PC-3 (cell line): ENCODE measurements around the gene KDM3B.

Experiments used
- EZH2 ChIP-seq: fragments of 300-600 bp; sonication (generic); IDR thresholded peaks from one replicate; pipeline ENCODE4 v1.6.1; 2017; ENCODE audit warnings: antibody characterized with exemption, mild to moderate bottlenecking, low read length; ENCODE audit not compliant: unreplicated experiment
- EZH2phosphoT487 ChIP-seq: fragments of 300-600 bp; sonication (generic); IDR thresholded peaks from 2 replicates; pipeline ENCODE4 v1.6.1; 2018; ENCODE audit warnings: mild to moderate bottlenecking, antibody characterized with exemption, low read length, borderline replicate concordance
- TF ChIP-seq, protein P1 (sequence below): fragments of 300-600 bp; sonication (generic); conservative IDR thresholded peaks from 2 replicates; pipeline ENCODE4 v1.5.1; 2017; ENCODE audit warnings: antibody characterized with exemption, low read depth, mild to moderate bottlenecking, low read length

DNA sequence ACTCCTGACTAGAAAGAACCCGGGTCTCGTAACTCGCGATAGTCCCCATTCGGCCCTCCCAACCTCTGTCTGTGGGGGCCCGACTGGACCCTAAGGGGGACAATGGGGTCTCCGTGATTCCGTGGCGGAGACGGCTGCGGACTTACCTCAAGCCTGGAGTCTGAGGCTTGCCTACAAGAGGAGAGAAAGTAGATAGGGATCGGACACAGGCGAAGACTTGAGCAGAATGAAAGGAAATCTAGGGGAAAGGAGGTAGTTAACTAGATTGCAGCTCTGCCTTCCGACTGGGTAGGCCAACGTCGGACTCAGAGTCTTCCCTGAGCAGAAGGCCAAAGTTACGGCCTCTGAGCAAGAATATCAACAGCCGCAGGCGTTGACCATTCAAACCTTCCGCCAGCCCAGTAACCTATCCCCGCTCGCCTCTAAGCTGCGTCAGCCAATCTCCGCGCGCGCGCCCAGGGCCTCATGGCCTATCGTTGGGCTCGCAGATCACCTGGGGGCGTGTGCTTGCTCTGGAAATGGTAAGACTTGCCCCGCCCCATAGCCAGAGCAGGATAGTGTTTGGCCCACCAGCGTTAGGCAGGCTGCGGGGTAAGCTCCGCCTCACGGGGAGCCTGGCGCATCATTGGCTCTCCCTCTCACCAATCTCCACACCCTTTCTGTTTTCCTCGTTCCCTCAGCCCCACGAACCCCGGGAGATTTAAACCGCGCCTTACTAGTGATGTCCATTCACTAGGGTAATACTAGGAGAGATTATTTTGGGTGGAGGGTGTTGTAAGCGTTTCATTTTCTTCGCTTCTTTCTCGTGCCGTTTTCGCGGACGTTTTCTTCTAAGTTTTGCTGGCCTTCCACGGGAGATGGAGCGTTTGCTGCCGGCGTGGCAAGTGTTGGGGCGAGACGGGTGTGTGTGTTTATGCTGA lies 20.8 kb upstream of the KDM3B start, which contains the start of gene CDC25C:
- TF ChIP-seq, protein P1, sequence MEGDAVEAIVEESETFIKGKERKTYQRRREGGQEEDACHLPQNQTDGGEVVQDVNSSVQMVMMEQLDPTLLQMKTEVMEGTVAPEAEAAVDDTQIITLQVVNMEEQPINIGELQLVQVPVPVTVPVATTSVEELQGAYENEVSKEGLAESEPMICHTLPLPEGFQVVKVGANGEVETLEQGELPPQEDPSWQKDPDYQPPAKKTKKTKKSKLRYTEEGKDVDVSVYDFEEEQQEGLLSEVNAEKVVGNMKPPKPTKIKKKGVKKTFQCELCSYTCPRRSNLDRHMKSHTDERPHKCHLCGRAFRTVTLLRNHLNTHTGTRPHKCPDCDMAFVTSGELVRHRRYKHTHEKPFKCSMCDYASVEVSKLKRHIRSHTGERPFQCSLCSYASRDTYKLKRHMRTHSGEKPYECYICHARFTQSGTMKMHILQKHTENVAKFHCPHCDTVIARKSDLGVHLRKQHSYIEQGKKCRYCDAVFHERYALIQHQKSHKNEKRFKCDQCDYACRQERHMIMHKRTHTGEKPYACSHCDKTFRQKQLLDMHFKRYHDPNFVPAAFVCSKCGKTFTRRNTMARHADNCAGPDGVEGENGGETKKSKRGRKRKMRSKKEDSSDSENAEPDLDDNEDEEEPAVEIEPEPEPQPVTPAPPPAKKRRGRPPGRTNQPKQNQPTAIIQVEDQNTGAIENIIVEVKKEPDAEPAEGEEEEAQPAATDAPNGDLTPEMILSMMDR = no peak
- TF ChIP-seq EZH2 (no peak), EZH2phosphoT487 (no peak)
